K562 (cell line): ENCODE data around the gene QSOX2. TPM values are rescaled to one million over a fixed set of nuclear protein-coding genes. Genes with fewer than 3 reads are reported as not detected.
A peak's percentile ranks its signal among the peaks of the same experiment; 100 is the strongest.

Source experiments
- CC2D1A ChIP-seq: fragments of 450-650 bp; IDR thresholded peaks from 2 replicates; pipeline ENCODE4 v1.6.1; 2017; ENCODE audit warnings: mild to moderate bottlenecking
- ILF3 ChIP-seq: fragments of 450-650 bp; IDR thresholded peaks from 2 replicates; pipeline ENCODE4 v1.6.1; 2018; ENCODE audit warnings: antibody characterized with exemption, mild to moderate bottlenecking, moderate library complexity, borderline replicate concordance
- NFIC ChIP-seq: fragments of 450-650 bp; IDR thresholded peaks from 2 replicates; pipeline ENCODE4 v1.6.1; 2017; ENCODE audit warnings: mild to moderate bottlenecking, inconsistent platforms
- RBM39 ChIP-seq: fragments of 200-400 bp; formaldehyde crosslinking; optimal IDR thresholded peaks from 2 replicates; pipeline ENCODE3; 2018; ENCODE audit warnings: low read depth, low read length
- ZNF197 ChIP-seq: fragments of 200-800 bp; sonication (Bioruptor generic); IDR thresholded peaks from 2 replicates; pipeline ENCODE4 v1.6.1; 2016; ENCODE audit warnings: low read depth, missing genetic modification characterization, missing compliant biosample characterization
- ZNF561 ChIP-seq: fragments of 450-650 bp; formaldehyde crosslinking; conservative IDR thresholded peaks from 2 replicates; pipeline ENCODE4 v1.4.0; 2020; ENCODE audit warnings: mild to moderate bottlenecking, moderate library complexity
- ZNF780A ChIP-seq: fragments of 250-450 bp; sonication (Bioruptor Pico); IDR thresholded peaks from 2 replicates; pipeline ENCODE4 v1.5.0; 2021; ENCODE audit warnings: mild to moderate bottlenecking
- polyA plus RNA-seq, 8 experiments: library from polyadenylated mRNA; depleted of rRNA in 4 of 8; stranded (reverse) in 5 of 8; unstranded in 3 of 8; fragments of >200 nt; fragmentation: Nextera tagmentation in 2 of 8; fragmentation: Illumina TruSeq in 1 of 8; extraction: Ambion mirVana in 2 of 8; extraction: Trizol in 1 of 8; gene quantifications; 2 replicates each; pipeline versions ENCODE4 v1.2.1 to v1.2.3, GENCODE V29; 2011 to 2014; ENCODE audit warnings: inconsistent platforms in 1 of 8, missing spikeins in 1 of 8
- total RNA-seq, 7 experiments: library from RNA; depleted of rRNA in 6 of 7; stranded (reverse); fragments of >200 nt in 6 of 7; fragmentation: Illumina TruSeq in 2 of 7; extraction: Trizol in 2 of 7; gene quantifications; 2 replicates each; pipeline versions ENCODE4 v1.2.1 to v1.2.3, GENCODE V29; 2011 to 2021; ENCODE audit warnings: low replicate concordance in 1 of 7
- TF ChIP-seq, protein P1 (sequence below), 2 experiments: fragments of 450-650 bp in 1 of 2; sonication (generic) in 1 of 2; formaldehyde crosslinking in 1 of 2; IDR thresholded peaks; 2 replicates each; pipeline versions ENCODE4 v1.7.1 to v1.9.0; 2016 to 2022; ENCODE audit warnings: inconsistent platforms in 1 of 2, mild to moderate bottlenecking in 1 of 2, missing genetic modification reagents in 1 of 2
- TF ChIP-seq, protein P2 (sequence below), 3 experiments: IDR thresholded peaks in 2 of 3; conservative IDR thresholded peaks in 1 of 3; 2 replicates each; pipeline ENCODE4 v1.5.1; 2011 to 2012; ENCODE audit warnings: low read length in 3 of 3, mild to moderate bottlenecking in 3 of 3, control low read depth in 2 of 3, improper control_type of control experiment in 1 of 3, inconsistent platforms in 1 of 3, low read depth in 1 of 3, mixed read lengths in 1 of 3, moderate library complexity in 1 of 3; ENCODE audit not compliant: insufficient read depth in 2 of 3

Gene QSOX2
- total and polyA plus RNA-seq, 9 of the 15 experiments (the other 6 are each of a cell fraction or from before 2014, with no cell fraction given) = 0.51 to 23.7 (median 12.7) TPM

DNA sequence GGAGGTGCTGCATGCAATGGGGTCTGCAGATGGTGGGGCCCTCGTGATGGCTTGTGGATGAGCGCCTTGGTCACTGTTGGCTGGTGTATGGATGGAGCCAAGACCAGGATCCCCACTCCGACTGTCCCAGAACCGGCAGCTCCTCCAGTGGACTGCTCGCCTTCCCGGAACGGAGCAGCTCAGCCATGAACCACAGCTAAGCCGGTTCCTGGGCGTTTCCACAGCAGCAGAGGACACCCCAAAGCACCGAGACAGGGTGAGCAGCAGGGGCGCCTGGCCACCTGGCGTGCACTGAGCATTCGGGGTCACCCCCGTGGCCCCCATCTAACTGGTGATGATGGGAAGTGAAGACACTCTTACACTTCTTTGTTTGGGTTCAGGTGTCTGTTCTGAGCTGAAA lies 32.1 kb upstream of the QSOX2 start (continued):
- TF ChIP-seq, protein P1, sequence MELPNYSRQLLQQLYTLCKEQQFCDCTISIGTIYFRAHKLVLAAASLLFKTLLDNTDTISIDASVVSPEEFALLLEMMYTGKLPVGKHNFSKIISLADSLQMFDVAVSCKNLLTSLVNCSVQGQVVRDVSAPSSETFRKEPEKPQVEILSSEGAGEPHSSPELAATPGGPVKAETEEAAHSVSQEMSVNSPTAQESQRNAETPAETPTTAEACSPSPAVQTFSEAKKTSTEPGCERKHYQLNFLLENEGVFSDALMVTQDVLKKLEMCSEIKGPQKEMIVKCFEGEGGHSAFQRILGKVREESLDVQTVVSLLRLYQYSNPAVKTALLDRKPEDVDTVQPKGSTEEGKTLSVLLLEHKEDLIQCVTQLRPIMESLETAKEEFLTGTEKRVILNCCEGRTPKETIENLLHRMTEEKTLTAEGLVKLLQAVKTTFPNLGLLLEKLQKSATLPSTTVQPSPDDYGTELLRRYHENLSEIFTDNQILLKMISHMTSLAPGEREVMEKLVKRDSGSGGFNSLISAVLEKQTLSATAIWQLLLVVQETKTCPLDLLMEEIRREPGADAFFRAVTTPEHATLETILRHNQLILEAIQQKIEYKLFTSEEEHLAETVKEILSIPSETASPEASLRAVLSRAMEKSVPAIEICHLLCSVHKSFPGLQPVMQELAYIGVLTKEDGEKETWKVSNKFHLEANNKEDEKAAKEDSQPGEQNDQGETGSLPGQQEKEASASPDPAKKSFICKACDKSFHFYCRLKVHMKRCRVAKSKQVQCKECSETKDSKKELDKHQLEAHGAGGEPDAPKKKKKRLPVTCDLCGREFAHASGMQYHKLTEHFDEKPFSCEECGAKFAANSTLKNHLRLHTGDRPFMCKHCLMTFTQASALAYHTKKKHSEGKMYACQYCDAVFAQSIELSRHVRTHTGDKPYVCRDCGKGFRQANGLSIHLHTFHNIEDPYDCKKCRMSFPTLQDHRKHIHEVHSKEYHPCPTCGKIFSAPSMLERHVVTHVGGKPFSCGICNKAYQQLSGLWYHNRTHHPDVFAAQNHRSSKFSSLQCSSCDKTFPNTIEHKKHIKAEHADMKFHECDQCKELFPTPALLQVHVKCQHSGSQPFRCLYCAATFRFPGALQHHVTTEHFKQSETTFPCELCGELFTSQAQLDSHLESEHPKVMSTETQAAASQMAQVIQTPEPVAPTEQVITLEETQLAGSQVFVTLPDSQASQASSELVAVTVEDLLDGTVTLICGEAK (IDR thresholded peaks at IDR 0.05) = no peak
- TF ChIP-seq, protein P1 (CRISPR knock-in tag; IDR thresholded peaks at IDR 0.05) = no peak
- no peak for TF ChIP-seq NFIC
- no peak for TF ChIP-seq ZNF561 (CRISPR knock-in tag)
- TF ChIP-seq ZNF780A (CRISPR knock-in tag) = no peak
- TF ChIP-seq, protein P2, sequence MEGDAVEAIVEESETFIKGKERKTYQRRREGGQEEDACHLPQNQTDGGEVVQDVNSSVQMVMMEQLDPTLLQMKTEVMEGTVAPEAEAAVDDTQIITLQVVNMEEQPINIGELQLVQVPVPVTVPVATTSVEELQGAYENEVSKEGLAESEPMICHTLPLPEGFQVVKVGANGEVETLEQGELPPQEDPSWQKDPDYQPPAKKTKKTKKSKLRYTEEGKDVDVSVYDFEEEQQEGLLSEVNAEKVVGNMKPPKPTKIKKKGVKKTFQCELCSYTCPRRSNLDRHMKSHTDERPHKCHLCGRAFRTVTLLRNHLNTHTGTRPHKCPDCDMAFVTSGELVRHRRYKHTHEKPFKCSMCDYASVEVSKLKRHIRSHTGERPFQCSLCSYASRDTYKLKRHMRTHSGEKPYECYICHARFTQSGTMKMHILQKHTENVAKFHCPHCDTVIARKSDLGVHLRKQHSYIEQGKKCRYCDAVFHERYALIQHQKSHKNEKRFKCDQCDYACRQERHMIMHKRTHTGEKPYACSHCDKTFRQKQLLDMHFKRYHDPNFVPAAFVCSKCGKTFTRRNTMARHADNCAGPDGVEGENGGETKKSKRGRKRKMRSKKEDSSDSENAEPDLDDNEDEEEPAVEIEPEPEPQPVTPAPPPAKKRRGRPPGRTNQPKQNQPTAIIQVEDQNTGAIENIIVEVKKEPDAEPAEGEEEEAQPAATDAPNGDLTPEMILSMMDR (IDR thresholded peaks at IDR 0.05 in 2 of 3, conservative IDR thresholded peaks at IDR 0.05 in 1 of 3; ENCODE audit: insufficient read depth in 2 of 3, low read depth in 1 of 3, low read length in 3 of 3) = peak in 2 of 3 experiments; percentile 23 to 33; a peak in 1 of 6 replicates
- no peak for TF ChIP-seq RBM39
- no peak for TF ChIP-seq ZNF197 (CRISPR knock-in tag)
- TF ChIP-seq CC2D1A = no peak
- TF ChIP-seq ILF3 = no peak
